CD4-positive, alpha-beta memory T cell (primary cell): ENCODE measurements around the gene UBQLN4. TPM values are rescaled to one million over a fixed set of nuclear protein-coding genes. Genes with fewer than 3 reads are reported as not detected.

Experiments used
- CTCF ChIA-PET: fragments of 350-600 bp; sonication (Branson Sonifier 250); formaldehyde crosslinking; loops from one replicate; lab custom pipeline; 2021; ENCODE audit warnings: inconsistent platforms; ENCODE audit not compliant: partially characterized antibody; lab: Charles Lee
- POLR2A ChIA-PET: fragments of 350-600 bp; sonication (Branson Sonifier 250); formaldehyde crosslinking; loops from one replicate; lab custom pipeline; 2021; ENCODE audit not compliant: partially characterized antibody; lab: Charles Lee
- DNase-seq, 5 donors: peaks; one replicate each; pipeline versions ENCODE4 v3.0.0 to v3.0.0-alpha.2; 2020 to 2022; ENCODE audit warnings: mixed read lengths in 1 of 5
- H3K27ac ChIP-seq: one replicate; pipeline ENCODE4 v1.7.0; 2013; ENCODE audit warnings: low read depth, low read length
- H3K27me3 ChIP-seq: 2 replicates; pipeline ENCODE4 v1.7.0; 2013; ENCODE audit warnings: mild to moderate bottlenecking, low read length, moderate library complexity; ENCODE audit not compliant: insufficient read depth
- H3K36me3 ChIP-seq: 2 replicates; pipeline ENCODE4 v1.7.0; 2013; ENCODE audit warnings: mild to moderate bottlenecking, low read length, moderate library complexity; ENCODE audit not compliant: insufficient read depth
- H3K4me1 ChIP-seq: 2 replicates; pipeline ENCODE4 v1.7.0; 2013; ENCODE audit warnings: mild to moderate bottlenecking, low read length, moderate library complexity; ENCODE audit not compliant: insufficient read depth
- H3K4me3 ChIP-seq, 2 donors: one replicate each; pipeline ENCODE4 v1.7.0; 2013; ENCODE audit warnings: low read length in 2 of 2, mild to moderate bottlenecking in 1 of 2
- H3K9me3 ChIP-seq, 2 donors: one replicate each; pipeline ENCODE4 v1.7.0; 2013; ENCODE audit warnings: low read length in 2 of 2, control low read depth in 1 of 2; ENCODE audit not compliant: control insufficient read depth in 1 of 2
- H3K27ac Mint-ChIP-seq, 7 donors: one replicate each; pipeline ENCODE4 v1.8.0; 2020 to 2021; ENCODE audit warnings: mixed read lengths in 7 of 7, mild to moderate bottlenecking in 6 of 7, inconsistent platforms in 3 of 7, moderate library complexity in 3 of 7
- H3K27me3 Mint-ChIP-seq, 2 donors: one replicate each; pipeline ENCODE4 v1.8.0; 2020 to 2021; ENCODE audit warnings: mixed read lengths in 2 of 2
- H3K36me3 Mint-ChIP-seq, 2 donors: one replicate each; pipeline ENCODE4 v1.8.0; 2020 to 2021; ENCODE audit warnings: mixed read lengths in 2 of 2, inconsistent platforms in 1 of 2, mild to moderate bottlenecking in 1 of 2
- H3K4me1 Mint-ChIP-seq, 4 donors: one replicate each; pipeline ENCODE4 v1.8.0; 2020 to 2021; ENCODE audit warnings: mixed read lengths in 4 of 4, mild to moderate bottlenecking in 1 of 4
- H3K4me3 Mint-ChIP-seq, 8 donors: one replicate each; pipeline ENCODE4 v1.8.0; 2020 to 2021; ENCODE audit warnings: mixed read lengths in 8 of 8, mild to moderate bottlenecking in 7 of 8, moderate library complexity in 6 of 8, inconsistent platforms in 3 of 8
- H3K9me3 Mint-ChIP-seq, 8 donors: one replicate each; pipeline ENCODE4 v1.8.0; 2020 to 2021; ENCODE audit warnings: mixed read lengths in 8 of 8, mild to moderate bottlenecking in 5 of 8, inconsistent platforms in 3 of 8, moderate library complexity in 1 of 8
- intact Hi-C: fragments of 100-400 bp; cut with micrococcal nuclease; formaldehyde crosslinking; loops from one replicate; pipeline ENCODE4 v1.15.1; 2023
- polyA plus RNA-seq, 2 donors: library from polyadenylated mRNA; unstranded; fragments of 300-500 nt; fragmentation: Illumina TruSeq; gene quantifications; one replicate each; pipeline ENCODE4 v1.2.3, GENCODE V29; 2021
- total RNA-seq, 2 experiments: library from RNA; stranded (reverse); gene quantifications; one replicate each; pipeline ENCODE4 v1.2.3, GENCODE V29; 2021

UBQLN4 gene
- total and polyA plus RNA-seq, 4 experiments from 2014 or later = 8.9 to 39.5 (median 25.3) TPM

DNA sequence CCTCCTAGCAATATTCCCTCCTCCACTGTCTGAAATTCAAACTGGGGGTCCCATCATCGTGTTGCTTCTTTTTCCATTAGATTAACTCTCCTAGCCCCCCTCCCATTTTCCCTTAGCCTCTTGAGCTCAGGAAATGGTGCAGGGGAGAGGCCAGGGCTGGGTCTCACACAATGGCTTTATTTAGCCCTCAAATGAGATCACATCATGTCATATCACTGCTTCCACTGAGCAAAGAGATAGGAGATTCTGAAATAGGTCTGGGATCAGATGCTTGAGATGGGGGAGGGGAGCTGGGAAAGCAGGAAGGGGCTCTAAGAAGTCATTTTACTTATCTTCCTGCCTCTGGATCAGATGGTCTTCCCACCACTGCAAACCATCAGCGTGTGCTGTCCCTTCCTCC, 57.4 kb downstream of the UBQLN4 start:
- H3K27me3 Mint-ChIP-seq = no peaks in the 10 kb centered on the region
- H3K9me3 Mint-ChIP-seq = no peaks in the 10 kb centered on the region
- peaks cover 0 to 4% (median under 1%) of the 10 kb centered on the region in 4 donors for H3K4me1 Mint-ChIP-seq
- ChIA-PET CTCF (interaction anchor here (1.0 to 2.7 kb wide), 4 partner anchors 9 to 95 kb away, joined by 3 to 11 read pairs (median 3); no protein-coding TSS in a partner anchor), POLR2A (interaction anchor here (0.6 to 1.1 kb wide), 2 partner anchors 15 to 120 kb away, joined by 4 read pairs; no protein-coding TSS in a partner anchor)
- H3K4me3 Mint-ChIP-seq = no peak overlapping the region
- Histone ChIP-seq H3K36me3 (no peaks in the 10 kb centered on the region), H3K4me1 (no peaks in the 10 kb centered on the region), H3K4me3 (no peak overlapping the region), H3K27me3 (no peaks in the 10 kb centered on the region), H3K9me3 (no peaks in the 10 kb centered on the region), H3K27ac (no peak overlapping the region)
- no peak for DNase-seq
- H3K36me3 Mint-ChIP-seq = no peaks in the 10 kb centered on the region
- intact Hi-C loops = no loop called here
- peak overlapping the region in 1 of 7 donors; percentile 64 for H3K27ac Mint-ChIP-seq

DNA sequence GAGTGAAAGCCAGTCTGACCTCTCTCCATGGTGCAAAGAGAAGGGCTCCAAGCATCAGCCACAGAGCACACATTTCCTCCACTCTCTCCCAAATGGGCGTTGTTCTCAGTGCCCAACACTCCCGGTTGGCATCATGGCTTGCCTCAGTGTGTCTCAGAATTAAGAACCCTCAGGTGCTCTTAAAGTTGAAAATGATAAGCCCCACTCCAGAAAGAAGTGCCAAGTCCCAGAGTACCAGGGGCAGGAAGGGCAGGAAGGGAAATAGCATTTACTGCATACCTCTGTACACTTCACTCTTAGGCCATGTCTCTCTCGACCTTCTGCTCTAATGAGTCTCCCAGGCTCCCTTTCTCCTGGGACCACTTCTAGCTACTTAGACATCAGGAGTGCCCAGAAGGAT, 60.0 kb downstream of the UBQLN4 start:
- H3K9me3 ChIP-seq = no peaks in the 10 kb centered on the region
- H3K27me3 Mint-ChIP-seq = no peaks in the 10 kb centered on the region
- no peaks in the 10 kb centered on the region for H3K36me3 Mint-ChIP-seq
- H3K4me3 ChIP-seq = no peak overlapping the region
- H3K4me1 Mint-ChIP-seq = peaks cover 8 to 16% (median 9%) of the 10 kb centered on the region in 4 donors
- intact Hi-C loops = no loop called here
- ChIA-PET POLR2A (no interaction called here), CTCF (interaction anchor here (0.7 to 2.3 kb wide), 2 partner anchors 10 to 56 kb away, joined by 3 to 8 read pairs; no protein-coding TSS in a partner anchor)
- peaks cover 12% of the 10 kb centered on the region for H3K4me1 ChIP-seq
- no peaks in the 10 kb centered on the region for H3K36me3 ChIP-seq
- peak overlapping the region in 1 of 7 donors; percentile 47 for H3K27ac Mint-ChIP-seq
- H3K9me3 Mint-ChIP-seq = no peaks in the 10 kb centered on the region
- no peak overlapping the region for H3K4me3 Mint-ChIP-seq
- no peak for DNase-seq
- no peaks in the 10 kb centered on the region for H3K27me3 ChIP-seq
- no peak overlapping the region for H3K27ac ChIP-seq

GRCh38 chr1:155990005-155990739, 63.4 kb downstream of the UBQLN4 start:
- ChIA-PET CTCF (interaction anchor here (0.6 to 5.3 kb wide), 18 partner anchors 7 to 92 kb away, joined by 3 to 67 read pairs (median 4); partner anchors contain the start of genes ARHGEF2, KHDC4, RXFP4 and UBQLN4), POLR2A (interaction anchor here (0.8 to 2.1 kb wide), 16 partner anchors 9 to 133 kb away, joined by 3 to 16 read pairs (median 4); partner anchors contain the start of genes ARHGEF2, GON4L and KHDC4)
- no peaks in the 10 kb centered on the region for H3K27me3 Mint-ChIP-seq
- Histone ChIP-seq H3K36me3 (no peaks in the 10 kb centered on the region), H3K4me3 (no peak overlapping the region), H3K9me3 (no peaks in the 10 kb centered on the region), H3K4me1 (peaks cover 12% of the 10 kb centered on the region), H3K27ac (no peak overlapping the region), H3K27me3 (no peaks in the 10 kb centered on the region)
- peaks cover 7 to 16% (median 8%) of the 10 kb centered on the region in 4 donors for H3K4me1 Mint-ChIP-seq
- DNase-seq = no peak
- H3K27ac Mint-ChIP-seq = no peak overlapping the region
- intact Hi-C loops = no loop called here
- no peak overlapping the region for H3K4me3 Mint-ChIP-seq
- H3K9me3 Mint-ChIP-seq = no peaks in the 10 kb centered on the region
- H3K36me3 Mint-ChIP-seq = no peaks in the 10 kb centered on the region

- peak overlapping the region in 1 of 8 donors; percentile 63 for H3K4me3 Mint-ChIP-seq
- H3K4me1 ChIP-seq = peaks cover 12% of the 10 kb centered on the region
- H3K27ac ChIP-seq = no peak overlapping the region
- no peaks in the 10 kb centered on the region for H3K36me3 ChIP-seq
- intact Hi-C loops = loop anchor here (1.0 to 2.0 kb wide), 5 partner anchors 11 to 55 kb away; partner anchors contain the start of genes ARHGEF2 and KHDC4
- POLR2A ChIA-PET = interaction anchor here (0.6 to 2.1 kb wide), 15 partner anchors 8 to 132 kb away, joined by 3 to 16 read pairs (median 4); partner anchors contain the start of genes ARHGEF2, GON4L and KHDC4
- peak overlapping the region in 2 of 7 donors; percentile 19 to 91 for H3K27ac Mint-ChIP-seq
- no peak overlapping the region for H3K4me3 ChIP-seq
- H3K4me1 Mint-ChIP-seq = peaks cover 6 to 16% (median 8%) of the 10 kb centered on the region in 4 donors
- no peaks in the 10 kb centered on the region for H3K27me3 Mint-ChIP-seq
- CTCF ChIA-PET = interaction anchor here (0.6 to 5.3 kb wide), 19 partner anchors 8 to 92 kb away, joined by 3 to 67 read pairs (median 5); partner anchors contain the start of genes ARHGEF2, KHDC4, RXFP4 and UBQLN4
- H3K9me3 Mint-ChIP-seq = no peaks in the 10 kb centered on the region
- H3K9me3 ChIP-seq = no peaks in the 10 kb centered on the region
- H3K27me3 ChIP-seq = no peaks in the 10 kb centered on the region
- H3K36me3 Mint-ChIP-seq = no peaks in the 10 kb centered on the region
- peak; percentile 77 to 84 (median 79) for DNase-seq
Measured at GRCh38 chr1:155989242-155990004, 64.2 kb downstream of the UBQLN4 start.

Other genes with a start within 250 kb of the UBQLN4 start
- 100 to 1,000 TPM; 118 to 134 TPM for gene GON4L, start 196.6 kb downstream of the UBQLN4 start, total RNA-seq
- gene GON4L, start 196.6 kb downstream of the UBQLN4 start, polyA plus RNA-seq = 10 to 100 TPM in 1 of 2 donors, 1 to 10 TPM in 1; 9.3 to 51.0 TPM
- gene SYT11, start 194.2 kb downstream of the UBQLN4 start, total RNA-seq = 10 to 100 TPM; 17.7 to 18.2 TPM
- 10 to 100 TPM; 10.7 to 15.8 TPM for gene SYT11, start 194.2 kb downstream of the UBQLN4 start, polyA plus RNA-seq
- gene RIT1, start 142.4 kb downstream of the UBQLN4 start, total RNA-seq = 10 to 100 TPM; 45.0 to 48.0 TPM
- 10 to 100 TPM; 14.1 to 20.4 TPM for gene RIT1, start 142.4 kb downstream of the UBQLN4 start, polyA plus RNA-seq
- 100 to 1,000 TPM; 127 to 134 TPM for gene KHDC4, start 119.4 kb downstream of the UBQLN4 start, total RNA-seq
- 1 to 10 TPM; 5.5 to 9.4 TPM for gene KHDC4, start 119.4 kb downstream of the UBQLN4 start, polyA plus RNA-seq
- gene RXFP4, start 112.2 kb downstream of the UBQLN4 start, total RNA-seq = not detected
- gene RXFP4, start 112.2 kb downstream of the UBQLN4 start, polyA plus RNA-seq = under 1 TPM in 1 of 2 donors, not detected in 1; 0.91 TPM
- gene ARHGEF2, start 75.3 kb downstream of the UBQLN4 start, total RNA-seq = 100 to 1,000 TPM; 190 to 198 TPM
- gene ARHGEF2, start 75.3 kb downstream of the UBQLN4 start, polyA plus RNA-seq = 10 to 100 TPM in 1 of 2 donors, 1 to 10 TPM in 1; 6.7 to 30.4 TPM
- 100 to 1,000 TPM; 252 to 276 TPM for gene SSR2, start 32.8 kb downstream of the UBQLN4 start, total RNA-seq
- gene SSR2, start 32.8 kb downstream of the UBQLN4 start, polyA plus RNA-seq = 100 to 1,000 TPM; 349 to 442 TPM
- 10 to 100 TPM; 33.0 to 35.5 TPM for gene LAMTOR2, start 984 bp upstream of the UBQLN4 start, total RNA-seq
- 100 to 1,000 TPM; 136 to 151 TPM for gene LAMTOR2, start 984 bp upstream of the UBQLN4 start, polyA plus RNA-seq
- 1 to 10 TPM in 1 of 2 experiments, under 1 TPM in 1; 0.53 to 1.5 TPM for gene RAB25, start 7.4 kb upstream of the UBQLN4 start, total RNA-seq
- 1 to 10 TPM; 5.9 to 6.6 TPM for gene RAB25, start 7.4 kb upstream of the UBQLN4 start, polyA plus RNA-seq
- gene MEX3A, start 28.7 kb upstream of the UBQLN4 start, total RNA-seq = not detected
- gene MEX3A, start 28.7 kb upstream of the UBQLN4 start, polyA plus RNA-seq = not detected
- 10 to 100 TPM; 29.7 to 33.8 TPM for gene LMNA, start 60.9 kb upstream of the UBQLN4 start, total RNA-seq
- 10 to 100 TPM; 19.1 to 47.1 TPM for gene LMNA, start 60.9 kb upstream of the UBQLN4 start, polyA plus RNA-seq
- gene SEMA4A, start 99.8 kb upstream of the UBQLN4 start, total RNA-seq = 1 to 10 TPM; 1.2 TPM
- 1 to 10 TPM in 1 of 2 donors, under 1 TPM in 1; 0.88 to 1.3 TPM for gene SEMA4A, start 99.8 kb upstream of the UBQLN4 start, polyA plus RNA-seq
- gene SLC25A44, start 140.3 kb upstream of the UBQLN4 start, total RNA-seq = 10 to 100 TPM; 21.2 to 23.3 TPM
- gene SLC25A44, start 140.3 kb upstream of the UBQLN4 start, polyA plus RNA-seq = 10 to 100 TPM in 1 of 2 donors, 1 to 10 TPM in 1; 9.8 to 15.3 TPM
- gene PMF1, start 159.2 kb upstream of the UBQLN4 start, total RNA-seq = 10 to 100 TPM; 39.0 to 40.2 TPM
- gene PMF1, start 159.2 kb upstream of the UBQLN4 start, polyA plus RNA-seq = 100 to 1,000 TPM in 1 of 2 donors, 10 to 100 TPM in 1; 73.3 to 106 TPM
- gene BGLAP, start 188.4 kb upstream of the UBQLN4 start, total RNA-seq = 1 to 10 TPM; 7.2 to 7.7 TPM
- not detected for gene BGLAP, start 188.4 kb upstream of the UBQLN4 start, polyA plus RNA-seq
- 1 to 10 TPM; 1.7 to 1.9 TPM for gene PAQR6, start 194.3 kb upstream of the UBQLN4 start, total RNA-seq
- under 1 TPM; 0.11 to 0.22 TPM for gene PAQR6, start 194.3 kb upstream of the UBQLN4 start, polyA plus RNA-seq
- 10 to 100 TPM; 69.8 to 71.6 TPM for gene SMG5, start 229.0 kb upstream of the UBQLN4 start, total RNA-seq
- 10 to 100 TPM in 1 of 2 donors, 1 to 10 TPM in 1; 6.1 to 25.6 TPM for gene SMG5, start 229.0 kb upstream of the UBQLN4 start, polyA plus RNA-seq
- 10 to 100 TPM; 14.7 to 16.8 TPM for gene TMEM79, start 230.5 kb upstream of the UBQLN4 start, total RNA-seq
- 1 to 10 TPM in 1 of 2 donors, under 1 TPM in 1; 0.93 to 7.3 TPM for gene TMEM79, start 230.5 kb upstream of the UBQLN4 start, polyA plus RNA-seq
- 10 to 100 TPM; 22.1 to 28.4 TPM for gene GLMP, start 241.9 kb upstream of the UBQLN4 start, total RNA-seq
- gene GLMP, start 241.9 kb upstream of the UBQLN4 start, polyA plus RNA-seq = 10 to 100 TPM; 21.3 to 23.5 TPM
- under 1 TPM; 0.52 to 0.53 TPM for gene VHLL, start 245.5 kb upstream of the UBQLN4 start, total RNA-seq
- not detected for gene VHLL, start 245.5 kb upstream of the UBQLN4 start, polyA plus RNA-seq